ENCODE measurements around the gene RGS10. TPM values are rescaled to one million over a fixed set of nuclear protein-coding genes. Genes with fewer than 3 reads are reported as not detected.

The RGS10 gene
- total and polyA plus RNA-seq, 2 of the 8 experiments (the other 6 are each of a cell fraction or from before 2014, with no cell fraction given), result 5.5 to 13.1 TPM

DNA sequence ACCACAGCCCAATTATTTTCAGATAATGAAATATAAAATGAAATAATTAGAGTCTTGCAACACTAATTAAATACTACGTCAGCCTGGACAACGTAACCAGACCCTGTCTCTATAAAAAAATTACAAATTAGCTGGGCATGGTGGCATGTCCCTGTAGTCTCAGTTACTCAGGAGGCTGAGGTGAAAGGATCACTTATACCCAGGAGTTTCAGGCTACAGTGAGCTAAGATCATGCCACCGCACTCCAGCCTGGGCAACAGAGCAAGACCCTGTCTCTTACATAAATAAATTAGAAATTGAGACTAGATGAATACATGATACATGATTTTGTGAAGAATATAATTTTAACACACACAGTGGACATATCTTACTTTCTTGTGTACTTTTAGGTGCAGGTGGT lies 35.8 kb upstream of the RGS10 start:
- CTCF ChIA-PET (ENCODE audit: partially characterized antibody), result no interaction called here
- Histone ChIP-seq H3K14ac (ENCODE audit: insufficient read length) (no peak overlapping the region), H3K23me2 (ENCODE audit: low read depth, low read length) (no peaks in the 10 kb centered on the region), H4K91ac (replicated peaks; ENCODE audit: insufficient read length, low read length) (no peak overlapping the region), H3K27ac (ENCODE audit: low read depth, low read length) (no peak overlapping the region), H4K8ac (ENCODE audit: extremely low read depth, insufficient read depth, low read length) (no peak overlapping the region), H3K79me1 (ENCODE audit: low read depth, low read length) (no peaks in the 10 kb centered on the region), H3K79me2 (ENCODE audit: control insufficient read depth in 1 of 2, insufficient read depth in 2 of 2, low read length in 2 of 2) (peaks cover 0 to 18% of the 10 kb centered on the region in 2 experiments; a peak in 2 of 4 replicates), H3K9ac (replicated peaks in 1 of 4; ENCODE audit: extremely low read depth in 1 of 4, low read depth in 3 of 4, low read length in 3 of 4) (no peak overlapping the region), H2BK15ac (ENCODE audit: low read length) (no peak overlapping the region), H3K56ac (replicated peaks; ENCODE audit: insufficient read length, low read depth, low read length) (no peak overlapping the region), H3K9me3 (ENCODE audit: insufficient read depth in 2 of 2, low read depth in 1 of 2, low read length in 1 of 2) (no peaks in the 10 kb centered on the region), H3K23ac (ENCODE audit: insufficient read length) (no peak overlapping the region), H2AK5ac (ENCODE audit: low read depth, low read length) (no peak overlapping the region), H3K4me3 (ENCODE audit: extremely low read depth in 1 of 4, insufficient read depth in 2 of 4, low read depth in 3 of 4, low read length in 4 of 4) (no peak overlapping the region), H2BK120ac (replicated peaks; ENCODE audit: low read depth, low read length) (no peak overlapping the region), H2BK20ac (ENCODE audit: low read length) (no peak overlapping the region), H2BK12ac (ENCODE audit: low read depth, low read length) (no peak overlapping the region), H2AFZ (ENCODE audit: low read length) (no peak overlapping the region), H3K18ac (ENCODE audit: extremely low read depth, low read length) (no peak overlapping the region), H3K36me3 (ENCODE audit: control insufficient read depth in 2 of 4, insufficient read depth in 4 of 4, low read length in 3 of 4) (peaks cover 14 to 92% (median 52%) of the 10 kb centered on the region in 4 experiments), H2BK5ac (ENCODE audit: low read depth, low read length) (no peak overlapping the region), H3K4me1 (replicated peaks in 1 of 4; ENCODE audit: control insufficient read depth in 3 of 4, insufficient read depth in 4 of 4, low read length in 3 of 4) (no peaks in the 10 kb centered on the region), H4K20me1 (replicated peaks in 1 of 2; ENCODE audit: control insufficient read depth in 1 of 2, insufficient read depth in 2 of 2, low read length in 2 of 2) (peaks cover 1 to 2% of the 10 kb centered on the region in 2 experiments), H3K27me3 (replicated peaks in 1 of 4; ENCODE audit: control insufficient read depth in 3 of 4, extremely low read depth in 1 of 4, insufficient read depth in 3 of 4, low read length in 3 of 4) (no peaks in the 10 kb centered on the region), H3K4ac (replicated peaks; ENCODE audit: insufficient read length, low read depth, low read length) (no peak overlapping the region), H4K5ac (ENCODE audit: insufficient read length, low read depth, low read length) (no peak overlapping the region), H3K4me2 (ENCODE audit: insufficient read depth in 1 of 2, low read depth in 2 of 2, low read length in 2 of 2) (no peak overlapping the region)
- FAIRE-seq (no peak), DNase-seq (ENCODE audit: low read depth in 1 of 2, low spot score in 2 of 2) (no peak)
- 98% methylated on average over 3 of the region's 3 CpGs; no CpG with 5 or more reads in 1 of the 2 experiments for WGBS, 2 experiments (ENCODE audit: extremely low coverage in 1 of 2, insufficient coverage in 1 of 2, insufficient read length in 1 of 2, insufficient replicate concordance in 2 of 2, low coverage in 1 of 2, low lambda C conversion rate in 2 of 2, missing lambda C conversion rate in 1 of 2)
- TF ChIP-seq GTF2F1 (IDR thresholded peaks at IDR 0.05; ENCODE audit: borderline replicate concordance, low read depth, low read length), result no peak
- no peak for TF ChIP-seq BACH1 (IDR thresholded peaks at IDR 0.05; ENCODE audit: low read length)
- TF ChIP-seq FOSL1 (IDR thresholded peaks at IDR 0.05; ENCODE audit: insufficient read depth, low read depth, low read length), result no peak
- TF ChIP-seq EZH2 (IDR thresholded peaks at IDR 0.05; ENCODE audit: low read depth, low read length, severe bottlenecking), result no peak
- TF ChIP-seq BCL11A (IDR thresholded peaks at IDR 0.05; ENCODE audit: low read depth in 2 of 2, low read length in 2 of 2), result no peak
- no peak for TF ChIP-seq RNF2 (IDR thresholded peaks at IDR 0.05; ENCODE audit: borderline replicate concordance, low read depth, low read length, missing control alignments, poor library complexity, severe bottlenecking)
- POLR2A ChIA-PET (ENCODE audit: partially characterized antibody), result interaction anchor here (1.3 kb wide), 1 partner anchor 19 kb away, joined by 4 read pairs; the partner anchor contains the start of gene TIAL1

All from H1 (cell line).